LHCN-M2 (cell line): ENCODE results near the gene MORN2. TPM values are rescaled to one million over a fixed set of nuclear protein-coding genes. Genes with fewer than 3 reads are reported as not detected.

Experiments
- DNase-seq: peaks from one replicate; pipeline ENCODE4 v3.0.0-alpha.2; 2012; ENCODE audit warnings: low read depth
- polyA plus RNA-seq: library from polyadenylated mRNA; unstranded; fragments of >200 nt; gene quantifications from one replicate; pipeline ENCODE4 v1.2.1, GENCODE V29; 2012; ENCODE audit warnings: missing spikeins
- total RNA-seq: library from RNA; depleted of rRNA; stranded (reverse); fragments of >200 nt; gene quantifications from 2 replicates; pipeline ENCODE4 v1.2.3, GENCODE V29; 2014; rRNA removed

Gene MORN2
- total RNA-seq = 17.8 and 22.0 TPM in 2 replicates
- polyA plus RNA-seq = 33.7 TPM

DNA sequence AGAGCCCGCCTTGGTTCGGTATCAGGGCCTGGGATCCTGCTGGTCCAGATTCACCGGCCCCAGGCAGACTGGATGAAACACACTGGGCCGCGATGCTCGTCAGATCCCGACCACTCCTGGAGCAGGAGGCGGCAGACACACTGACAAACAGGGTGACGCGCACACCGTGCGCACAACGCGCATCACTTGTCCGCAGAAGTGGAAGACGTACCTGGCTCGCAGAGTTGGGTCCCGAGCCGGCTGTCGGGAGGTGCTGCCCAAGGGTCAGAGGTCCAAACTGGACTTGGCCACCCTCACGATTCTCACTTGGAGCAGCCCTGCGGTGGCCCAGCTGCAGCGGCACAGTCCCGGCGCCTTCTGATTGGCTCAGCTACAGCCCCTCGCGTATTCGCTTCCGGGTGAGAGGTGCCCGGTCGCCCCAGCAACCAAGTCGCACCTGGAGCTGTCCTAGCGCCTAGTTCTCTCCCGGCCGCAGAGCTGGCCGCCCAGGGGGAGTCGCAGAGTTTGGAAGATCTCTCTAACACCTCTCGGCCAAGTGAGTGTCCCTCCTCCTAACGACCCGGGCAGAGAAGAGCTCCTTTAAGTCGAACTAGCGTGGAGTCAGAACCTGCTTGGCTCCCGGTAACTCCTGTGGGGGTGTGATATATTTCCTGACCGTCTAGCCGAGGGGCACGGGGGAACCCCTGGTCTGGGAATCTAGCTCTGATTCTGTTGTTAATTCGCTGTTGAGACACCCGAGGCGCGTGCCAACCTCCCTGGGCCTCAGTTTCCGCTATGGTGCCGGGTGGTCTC is at the start of gene MORN2, which contains the start of gene DHX57:
TSS of gene MORN2 (plus strand) at position 401 of the 792 bp plus-strand sequence.
TSS of gene DHX57 (minus strand) at position 359 of the 792 bp plus-strand sequence. CDS start 7,529 bp downstream, outside the sequence.
- DNase-seq = peak; percentile 81

- peak; percentile 59 for DNase-seq
Observed at GRCh38 chr2:38827539-38828145, 48.1 kb upstream of the MORN2 start.

- no peak for DNase-seq
Observed at GRCh38 chr2:38828460-38828859, 47.3 kb upstream of the MORN2 start.

- DNase-seq = peak; percentile 1
Observed at GRCh38 chr2:38829971-38830370, 45.8 kb upstream of the MORN2 start.

- peak; percentile 0 for DNase-seq
Observed at GRCh38 chr2:38830526-38831159, 45.1 kb upstream of the MORN2 start.

DNA sequence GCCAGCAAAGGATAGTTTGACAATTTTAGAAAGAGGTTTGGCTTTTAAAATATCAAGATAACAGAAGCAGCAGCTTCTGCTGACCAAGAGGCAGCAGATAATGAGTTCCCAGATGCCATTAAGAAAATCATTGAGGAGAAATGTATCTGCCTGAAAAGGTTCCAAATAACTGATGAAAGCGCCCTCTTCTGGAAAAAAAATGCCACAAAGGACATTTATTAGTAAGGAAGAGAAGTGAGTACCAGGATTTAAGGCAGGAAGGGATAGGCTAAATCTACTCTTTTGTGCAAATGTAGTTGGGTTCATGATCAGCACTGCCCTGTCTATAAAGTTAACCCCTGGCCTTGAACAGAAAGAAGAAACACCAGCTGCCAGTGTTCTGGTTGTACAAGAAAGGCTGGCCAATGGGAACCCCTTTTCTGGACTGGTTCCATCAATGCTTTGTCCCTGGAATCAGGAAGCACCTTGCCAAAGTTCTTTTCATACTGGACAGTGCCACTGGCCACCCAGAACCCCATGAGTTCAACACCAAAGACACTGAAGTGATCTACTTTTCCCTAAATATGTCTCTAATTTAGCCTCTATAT is 40.7 kb upstream of the MORN2 start:
- peak; percentile 29 for DNase-seq

GRCh38 chr2:38835990-38836389 is 39.8 kb upstream of the MORN2 start:
- DNase-seq = no peak

- DNase-seq = no peak
Observed at GRCh38 chr2:38836791-38837190, 39.0 kb upstream of the MORN2 start.

GRCh38 chr2:38850045-38850444 is 25.7 kb upstream of the MORN2 start:
- no peak for DNase-seq

GRCh38 chr2:38856165-38856564 is 19.6 kb upstream of the MORN2 start:
- peak; percentile 15 for DNase-seq

DNA sequence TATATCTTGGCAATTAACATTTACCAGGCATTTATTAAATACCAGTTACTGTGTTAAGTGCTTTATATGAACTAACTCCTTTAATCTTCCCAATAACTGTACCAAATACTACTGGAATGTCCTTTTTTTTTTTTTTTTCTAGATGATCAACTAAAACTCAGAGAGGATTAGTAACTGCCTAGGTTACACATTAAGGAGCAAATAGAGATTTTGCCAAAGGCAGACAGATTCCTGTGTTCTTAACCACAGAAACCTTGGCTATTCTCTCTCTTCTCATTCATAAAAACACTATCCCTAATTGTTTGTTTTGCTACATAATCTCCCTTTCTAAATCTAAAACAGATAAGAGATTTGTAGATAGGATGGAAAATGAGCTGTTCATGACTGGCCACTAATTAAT is 13.3 kb upstream of the MORN2 start:
- no peak for DNase-seq

DNA sequence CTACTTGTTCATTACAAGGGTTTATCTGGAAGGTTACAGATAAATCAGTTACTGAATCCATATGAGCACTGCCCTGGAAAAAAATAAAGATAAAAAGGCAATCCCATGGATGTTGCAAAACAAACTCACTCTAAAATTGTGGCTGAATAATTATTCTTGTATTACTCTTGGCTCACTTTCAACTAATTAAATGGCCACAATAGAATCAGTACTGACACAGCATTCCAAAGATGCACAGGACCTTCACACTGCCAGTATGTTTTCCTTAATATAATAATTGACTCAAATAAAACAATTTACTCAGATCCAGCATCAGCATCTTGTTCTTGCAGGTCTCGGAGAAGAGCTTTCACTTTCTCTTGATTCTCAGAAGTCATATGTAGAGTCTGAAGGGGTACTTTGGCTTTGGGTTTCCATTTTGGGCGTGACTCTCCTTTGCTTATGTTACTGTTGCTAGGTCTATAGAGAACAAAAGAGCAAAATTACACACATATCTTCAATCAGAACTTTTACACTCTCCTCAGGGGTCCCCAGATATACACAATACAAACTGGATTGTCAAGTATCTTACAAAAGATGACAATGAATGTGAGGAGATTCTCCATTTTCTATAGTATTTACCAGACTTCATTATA is 12.6 kb upstream of the MORN2 start:
- DNase-seq = no peak

DNA sequence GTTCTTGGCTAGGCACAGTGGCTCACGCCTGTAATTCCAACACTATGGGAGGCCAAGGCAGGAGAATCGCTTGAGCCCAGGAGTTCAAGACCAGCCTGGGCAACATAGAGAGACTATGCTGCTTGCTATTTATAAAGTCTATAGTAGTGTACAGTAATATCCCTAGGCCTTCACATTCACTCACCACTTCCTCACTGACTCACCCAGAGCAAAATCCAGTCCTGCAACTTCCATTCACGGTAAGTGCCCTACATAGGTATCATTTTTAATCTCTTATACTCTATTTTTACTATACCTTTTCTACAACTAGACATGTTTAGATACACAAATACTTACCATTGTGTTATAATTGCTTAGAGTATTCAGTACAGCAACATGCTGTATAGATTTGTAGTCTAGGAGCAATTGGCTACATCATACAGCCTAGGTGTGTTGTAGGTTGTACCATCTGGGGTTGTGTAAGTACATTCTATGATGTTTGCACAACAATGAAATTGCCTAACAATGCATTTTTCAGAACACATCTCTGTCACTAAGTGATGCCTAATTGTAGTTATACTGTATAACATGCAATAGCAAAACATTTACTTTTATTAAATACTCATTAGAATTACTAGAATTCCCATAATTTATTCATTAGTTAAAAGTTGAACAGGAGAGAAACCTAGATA is 8.9 kb upstream of the MORN2 start:
- no peak for DNase-seq

GRCh38 chr2:38871432-38871831 is 4.3 kb upstream of the MORN2 start:
- DNase-seq = no peak

- DNase-seq = no peak
Observed at GRCh38 chr2:38873763-38874162, 2.0 kb upstream of the MORN2 start.

DNA sequence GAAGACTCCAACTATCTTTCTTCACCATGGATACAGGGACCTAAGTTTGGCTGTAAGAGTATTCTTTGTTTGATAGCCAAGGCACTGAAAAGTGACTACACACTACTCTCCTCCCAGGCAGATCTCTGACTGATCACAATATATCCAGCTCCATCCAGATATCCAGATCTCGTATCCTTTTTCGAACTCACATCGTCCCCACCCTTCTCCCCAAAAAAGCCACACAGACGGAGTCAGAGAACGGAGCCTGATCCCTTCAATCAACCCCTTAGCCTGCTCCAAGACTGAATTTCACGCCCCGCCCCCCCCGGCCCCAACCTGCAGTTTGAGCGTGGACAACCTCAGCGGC is 575 bp upstream of the MORN2 start:
- no peak for DNase-seq

DNA sequence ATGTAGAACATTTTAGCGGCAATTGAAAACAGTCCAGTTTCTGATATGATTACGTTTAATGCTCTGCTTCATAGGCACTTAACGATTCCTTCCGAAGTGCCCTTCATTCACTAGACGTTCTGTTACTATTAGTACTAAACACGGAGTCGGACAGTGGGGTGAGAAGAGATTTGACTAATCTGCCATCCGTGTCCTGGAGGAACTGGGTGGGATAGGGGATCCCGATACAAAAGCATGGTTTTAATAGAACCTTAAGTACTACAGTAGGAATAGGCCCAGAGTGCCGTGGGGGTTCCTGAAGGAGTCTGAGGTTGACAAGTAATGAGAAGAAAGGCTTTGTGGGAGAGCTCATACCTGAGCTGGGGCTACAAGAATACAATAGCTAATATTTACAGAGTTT is 631 bp downstream of the MORN2 start:
- DNase-seq = no peak

GRCh38 chr2:38886063-38886462 is 10.3 kb downstream of the MORN2 start:
- DNase-seq = no peak

- DNase-seq = no peak
Observed at GRCh38 chr2:38887347-38887746, 11.6 kb downstream of the MORN2 start.

- no peak for DNase-seq
Observed at GRCh38 chr2:38887902-38888554, 12.3 kb downstream of the MORN2 start.

- no peak for DNase-seq
Observed at GRCh38 chr2:38889045-38889444, 13.3 kb downstream of the MORN2 start.
